GM18526 (cell line): Measurements from ENCODE around the gene TRAPPC6A.

Experiments
- POLR2A ChIP-seq: IDR thresholded peaks from 3 replicates; pipeline ENCODE4 v1.6.1; 2011; ENCODE audit not compliant: insufficient read length; ENCODE audit errors: extremely low read depth

TRAPPC6A gene

DNA sequence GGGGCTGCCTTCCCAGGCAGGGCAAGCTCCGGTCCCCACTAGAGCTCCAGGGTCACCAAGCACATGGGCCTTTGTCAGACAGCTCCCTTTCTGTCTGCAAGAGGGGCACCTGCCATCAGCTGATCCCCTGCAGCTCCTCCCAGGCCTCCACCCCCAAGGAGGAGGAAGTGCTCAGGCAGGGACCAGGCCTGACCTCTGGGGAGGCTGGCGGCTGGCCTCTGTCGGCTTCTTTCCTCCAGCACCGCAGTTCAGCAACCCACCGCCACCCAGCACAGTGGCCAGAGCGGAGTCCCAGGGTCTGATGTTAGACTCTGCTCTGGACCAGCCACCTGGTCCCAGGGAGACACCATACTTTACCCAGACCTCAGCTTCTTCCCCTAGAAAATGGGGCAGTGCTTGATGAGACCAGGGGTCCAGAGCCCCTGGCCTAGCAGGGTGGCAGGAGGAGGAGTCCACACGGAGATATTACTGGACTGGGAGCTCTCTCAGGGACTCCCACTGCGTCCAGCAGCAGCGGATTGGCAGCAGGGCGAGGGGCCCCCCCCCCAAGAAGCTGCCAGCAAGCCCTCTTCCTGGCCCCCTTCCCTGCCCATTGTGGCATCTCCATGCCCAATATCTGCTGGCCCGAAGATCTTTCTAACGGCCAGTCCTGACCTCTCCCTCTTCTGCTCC lies 41.4 kb downstream of the TRAPPC6A start:
- TF ChIP-seq POLR2A = no peak

DNA sequence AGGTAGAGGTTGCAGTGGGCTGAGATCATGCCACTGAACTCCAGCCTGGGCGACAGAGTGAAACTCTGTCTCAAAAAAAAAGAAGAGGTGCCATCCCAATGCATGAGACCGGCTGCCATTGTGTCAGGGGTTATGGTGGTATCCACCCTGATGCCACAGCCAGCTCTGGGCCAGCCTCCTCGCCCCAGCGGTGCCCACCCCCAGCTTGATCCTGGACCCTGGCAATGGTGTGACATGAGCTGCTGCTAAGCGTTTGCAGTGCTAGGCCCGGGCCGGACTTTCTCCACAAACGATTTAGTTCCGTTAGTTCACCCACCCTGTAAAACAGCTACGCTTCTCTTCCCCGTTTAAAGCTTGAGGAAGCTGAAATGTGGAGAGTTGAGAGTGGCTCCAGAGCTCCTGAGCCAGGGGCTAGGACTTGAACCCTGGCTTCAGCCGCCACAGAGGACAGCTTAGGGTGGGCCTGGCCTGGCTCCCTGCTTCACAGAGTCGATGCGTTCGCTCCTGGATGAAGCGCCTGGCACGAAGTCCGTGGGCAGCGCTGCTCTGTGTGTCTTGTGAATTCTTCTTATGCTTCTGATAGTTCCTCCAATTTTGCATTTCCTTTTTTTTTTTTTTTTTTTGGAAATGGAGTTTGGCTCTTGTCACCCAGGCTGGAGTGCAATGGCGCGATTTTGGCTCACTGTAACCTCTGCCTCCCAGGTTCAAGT lies 42.7 kb downstream of the TRAPPC6A start:
- no peak for TF ChIP-seq POLR2A

DNA sequence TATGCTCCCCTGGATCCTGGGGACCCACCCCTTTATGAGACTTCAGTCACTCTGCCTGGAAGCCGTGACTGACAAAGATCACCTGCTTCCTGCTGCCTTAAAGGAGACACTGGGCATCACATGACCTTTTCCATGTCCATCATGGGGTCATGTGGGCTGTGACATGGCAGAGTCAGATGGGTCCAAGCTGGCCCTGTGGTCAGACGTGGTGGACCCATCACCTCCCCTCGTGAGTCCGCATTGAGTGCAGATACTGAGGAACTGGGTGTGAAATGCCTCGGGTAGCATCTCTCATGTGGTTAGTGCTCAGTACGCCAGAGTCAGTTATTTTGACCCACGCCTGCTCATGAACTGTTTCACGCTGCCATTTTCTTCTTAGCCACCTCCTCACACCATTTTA lies 44.4 kb downstream of the TRAPPC6A start:
- TF ChIP-seq POLR2A = no peak

DNA sequence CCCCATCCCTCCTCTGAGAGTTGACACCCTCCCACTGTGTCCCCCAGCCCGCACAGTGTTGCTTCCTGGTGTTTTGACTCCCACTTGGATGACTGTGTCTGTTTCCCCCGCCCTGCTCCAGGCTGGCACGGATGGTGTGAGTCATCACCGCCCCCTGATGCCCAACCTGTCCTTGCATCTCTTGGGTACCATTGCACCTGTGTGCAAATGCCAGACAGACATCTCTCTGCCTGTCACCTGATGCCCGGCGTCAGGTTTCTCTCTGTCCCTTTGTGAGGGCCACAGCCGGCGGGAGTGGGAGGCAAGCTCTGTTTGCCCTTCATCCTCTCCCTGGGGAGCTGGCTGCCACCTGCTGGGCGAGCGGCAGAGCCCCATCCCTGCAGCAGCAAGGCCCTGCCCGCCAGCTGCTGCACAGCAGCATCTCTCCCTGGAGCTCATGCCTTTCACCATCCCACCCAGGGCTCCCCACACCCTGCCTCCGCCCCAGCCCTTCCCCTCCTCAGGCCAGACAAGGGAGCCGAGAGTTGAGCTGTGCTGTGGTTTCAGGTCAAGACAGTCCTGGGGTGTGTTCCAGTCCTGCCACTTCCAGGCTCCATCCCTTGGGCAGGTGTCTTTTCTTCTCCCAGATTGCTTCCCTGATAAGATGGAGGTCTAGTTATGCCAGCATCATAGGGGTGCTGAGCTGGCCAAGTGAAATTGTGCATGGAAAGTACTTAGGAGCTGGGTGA lies 47.0 kb downstream of the TRAPPC6A start:
- TF ChIP-seq POLR2A = no peak

DNA sequence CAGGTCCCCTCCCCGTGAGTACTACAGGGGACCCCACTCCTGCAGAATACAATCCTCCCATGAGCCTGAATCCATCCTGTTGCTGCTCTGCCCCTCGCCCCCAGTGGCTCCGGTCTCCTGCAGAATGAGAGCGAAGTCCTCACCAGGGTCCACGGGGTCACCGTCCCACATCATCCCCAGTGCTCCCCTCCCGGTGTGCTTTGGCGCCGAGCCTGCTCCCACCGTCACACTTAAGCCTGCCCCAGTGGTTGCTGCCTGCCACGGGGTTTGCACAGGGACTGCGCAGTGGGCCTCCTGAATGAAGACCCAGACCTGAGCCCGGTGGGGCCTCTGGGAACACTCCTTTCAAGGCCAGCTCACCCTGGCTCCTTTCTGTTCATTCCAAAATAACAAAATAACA lies 47.8 kb downstream of the TRAPPC6A start:
- TF ChIP-seq POLR2A = no peak

DNA sequence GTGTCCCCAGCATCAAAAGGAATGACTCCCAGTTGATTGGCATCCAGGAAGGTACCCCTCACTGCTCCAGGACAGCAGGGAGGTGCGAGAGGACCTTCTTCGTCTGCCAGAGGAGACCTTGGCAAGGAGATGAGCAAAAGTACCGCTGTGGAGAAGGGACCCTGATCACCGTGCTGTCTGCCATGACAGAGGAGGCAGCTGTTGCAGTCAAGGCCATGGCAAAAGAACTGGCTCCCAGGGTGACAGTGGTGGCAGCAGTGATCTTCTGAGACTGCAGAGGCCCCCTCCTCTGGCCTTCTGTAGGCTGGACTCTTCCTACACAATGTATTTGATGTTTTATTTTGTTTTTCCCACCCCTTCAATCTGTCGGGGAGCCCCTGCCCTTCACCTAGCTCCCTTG lies 49.2 kb downstream of the TRAPPC6A start:
- TF ChIP-seq POLR2A = no peak

DNA sequence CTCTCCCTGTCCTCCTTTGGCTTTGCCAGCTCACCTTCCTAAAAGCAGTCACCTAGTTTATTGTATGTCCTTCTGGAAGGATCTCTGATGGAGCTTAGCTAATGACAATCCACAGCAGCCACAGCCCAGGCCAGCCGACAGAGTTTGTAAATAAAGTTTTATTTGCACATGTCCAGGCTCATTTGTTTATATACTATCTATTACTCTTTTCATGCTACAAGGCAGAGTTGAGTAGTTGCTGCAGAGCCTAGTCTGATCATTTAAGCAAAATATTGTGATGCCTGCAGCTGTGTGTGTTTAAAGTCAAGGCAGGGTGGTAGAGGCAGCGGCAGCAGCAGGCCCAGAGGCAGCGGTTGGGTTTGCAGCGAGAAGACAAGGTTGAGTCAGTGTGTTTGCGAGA lies 49.9 kb downstream of the TRAPPC6A start:
- TF ChIP-seq POLR2A = no peak

DNA sequence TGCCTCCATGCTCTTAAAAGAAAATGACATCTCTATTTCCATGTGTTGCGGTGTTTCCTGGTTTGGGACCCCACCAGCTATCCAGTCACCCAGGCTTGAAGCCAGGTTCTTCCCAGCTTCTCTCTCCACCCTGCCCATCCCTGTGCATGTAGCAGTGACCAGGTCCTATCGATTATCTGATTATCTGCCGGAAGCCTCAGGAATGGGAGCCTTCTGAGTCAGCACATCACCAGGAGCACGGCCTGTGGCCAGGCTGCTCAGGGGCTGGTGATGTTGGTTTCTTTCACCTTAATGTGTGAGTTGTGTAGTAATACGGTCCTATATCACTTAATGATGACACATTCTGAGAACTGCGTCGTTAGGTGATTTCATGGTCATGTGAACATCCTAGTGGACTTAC lies 51.4 kb downstream of the TRAPPC6A start:
- no peak for TF ChIP-seq POLR2A

DNA sequence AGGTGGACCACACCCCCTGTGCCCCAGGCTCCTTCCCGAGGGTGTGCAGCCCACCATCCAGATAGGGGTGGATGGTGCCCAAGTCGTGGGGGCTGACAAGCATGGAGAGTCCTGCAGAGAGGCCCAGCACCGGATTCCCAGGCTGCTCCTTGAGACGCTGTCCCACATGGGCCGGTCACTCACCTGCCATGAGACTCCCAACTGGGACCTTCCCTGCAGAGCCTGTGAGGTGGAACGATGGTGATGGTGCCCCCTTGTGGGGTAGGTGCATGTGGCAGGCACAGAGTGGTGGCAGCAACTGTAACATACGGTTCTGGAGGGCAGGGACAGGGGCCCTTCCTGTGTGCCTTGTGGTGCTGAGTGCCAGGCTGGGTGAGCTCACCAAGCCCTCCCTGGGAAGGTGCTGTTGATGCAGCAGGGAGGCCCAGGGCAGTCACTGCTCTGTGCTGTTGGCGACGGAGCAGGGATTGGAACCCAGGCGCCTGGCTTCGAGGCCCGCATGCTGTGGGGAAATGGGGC lies 52.0 kb downstream of the TRAPPC6A start:
- no peak for TF ChIP-seq POLR2A

DNA sequence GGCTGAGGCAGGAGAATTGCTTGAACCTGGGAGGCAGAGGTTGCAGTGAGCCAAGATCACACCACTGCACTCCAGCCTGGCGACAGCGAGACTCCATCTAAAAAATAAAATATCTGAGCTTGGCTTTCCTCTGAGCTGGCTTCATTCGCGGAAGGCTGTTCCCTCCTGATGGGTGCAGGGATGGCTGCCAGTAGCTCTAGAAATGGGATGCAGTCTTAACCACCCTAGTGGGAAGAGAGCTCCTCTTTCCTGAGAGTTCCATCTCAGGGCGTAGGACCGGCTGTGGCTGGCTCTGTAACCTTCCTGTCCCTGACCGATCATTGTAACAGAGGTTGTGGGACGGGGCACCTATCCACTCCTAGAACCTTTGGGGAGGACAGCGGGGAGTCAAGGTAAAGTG lies 52.7 kb downstream of the TRAPPC6A start:
- TF ChIP-seq POLR2A = no peak

DNA sequence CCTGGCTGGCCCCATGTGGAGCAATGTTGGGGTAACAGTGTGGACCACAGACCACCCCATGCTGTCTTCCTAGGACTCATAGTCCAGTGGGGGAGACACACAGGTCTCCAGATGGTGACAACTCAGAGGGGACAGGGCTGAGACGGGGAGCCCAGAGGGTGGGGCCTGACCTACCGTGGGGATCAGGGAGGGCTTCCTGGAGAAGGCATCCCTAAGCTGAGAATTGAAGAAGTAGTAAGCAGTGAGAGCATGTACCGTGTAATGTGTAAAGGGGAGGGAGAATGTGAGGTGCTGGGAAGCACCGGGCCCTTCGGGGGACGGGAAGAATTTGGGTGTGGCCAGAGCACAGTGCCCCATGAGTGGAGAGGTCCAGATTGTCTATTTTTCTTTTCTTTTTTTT lies 54.0 kb downstream of the TRAPPC6A start:
- no peak for TF ChIP-seq POLR2A

DNA sequence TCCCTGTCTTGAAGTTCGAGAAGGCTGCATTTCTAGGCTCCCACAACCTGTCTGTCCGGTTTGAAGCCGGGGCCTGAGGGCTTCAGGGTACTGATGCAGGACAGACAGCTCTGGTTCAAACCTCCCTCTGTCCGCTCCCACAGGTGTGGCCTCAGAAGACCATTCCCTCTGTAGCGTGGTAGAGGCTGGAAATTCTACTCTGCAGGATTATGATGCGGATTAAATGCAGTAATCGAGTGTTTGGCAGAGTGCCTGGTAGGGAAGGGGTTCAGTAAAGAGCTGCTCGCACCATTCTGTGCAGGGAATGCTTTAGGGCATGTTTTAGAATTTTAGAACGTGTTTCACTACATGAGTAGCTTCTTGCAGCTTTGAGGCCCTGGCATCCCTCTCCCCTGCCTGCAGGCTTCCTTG lies 54.6 kb downstream of the TRAPPC6A start:
- no peak for TF ChIP-seq POLR2A

DNA sequence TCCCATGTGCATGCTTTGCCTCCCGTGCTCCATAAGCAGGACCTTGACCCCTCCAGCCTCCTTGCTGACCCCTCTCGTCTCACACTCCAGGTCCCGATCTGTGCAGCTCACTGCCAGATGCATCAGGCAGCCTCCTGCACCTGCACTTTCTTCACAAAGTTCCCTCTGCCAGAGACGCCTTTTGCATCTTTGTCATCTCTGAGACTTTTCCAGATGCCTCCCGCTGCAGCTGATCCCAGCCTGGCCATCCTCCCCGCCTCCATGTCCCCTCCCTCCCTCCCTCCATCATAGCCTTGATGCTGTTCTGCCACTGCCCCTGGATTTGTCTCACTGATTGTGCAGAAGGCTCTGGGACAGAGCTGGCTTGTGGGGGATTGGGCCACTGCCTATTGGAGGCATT lies 55.2 kb downstream of the TRAPPC6A start:
- no peak for TF ChIP-seq POLR2A

DNA sequence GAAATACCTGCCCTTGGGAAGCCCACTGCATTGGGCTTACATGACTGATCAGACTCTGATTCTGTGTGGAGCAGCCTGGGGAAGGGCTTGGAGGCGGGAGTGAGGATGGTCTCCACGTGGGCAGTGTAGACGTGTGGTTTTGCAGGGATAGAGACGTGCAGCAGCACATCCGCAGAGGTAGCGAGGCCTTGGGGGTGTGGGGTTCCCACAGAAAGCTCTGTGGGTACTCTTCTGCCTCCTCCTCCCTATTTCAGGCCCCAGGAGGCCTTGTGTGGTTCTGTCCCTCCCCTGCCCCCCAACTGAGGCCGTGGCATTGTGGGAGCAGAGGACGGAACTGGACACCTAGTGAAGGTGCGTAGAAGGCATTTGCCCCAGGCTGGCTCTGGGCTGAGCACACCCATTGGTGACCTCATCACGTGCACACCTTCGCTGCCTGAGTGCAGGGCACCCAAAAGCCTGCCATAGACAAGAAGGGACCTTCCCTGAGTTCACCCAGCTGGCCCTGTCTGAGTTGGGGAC lies 56.2 kb downstream of the TRAPPC6A start:
- TF ChIP-seq POLR2A = no peak

DNA sequence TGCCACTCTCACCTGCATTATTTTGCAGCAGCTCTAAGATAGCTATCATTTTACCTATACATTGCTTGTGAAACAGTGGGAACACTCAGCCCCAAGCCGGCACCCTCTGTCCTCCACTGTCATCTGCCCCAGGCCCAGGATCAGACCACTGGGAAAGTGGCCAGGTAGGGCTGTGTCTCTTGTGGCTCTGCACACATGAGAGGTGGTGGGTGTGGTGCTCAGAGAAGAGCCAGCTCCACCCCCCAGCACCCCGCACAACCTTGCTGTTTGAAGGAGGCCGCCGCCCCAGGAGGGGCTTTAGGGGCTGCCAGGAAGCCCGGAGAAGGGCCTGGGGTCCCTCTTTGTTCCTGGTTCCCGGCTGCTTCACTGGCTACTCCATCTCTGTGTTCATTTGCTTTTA lies 58.5 kb downstream of the TRAPPC6A start:
- TF ChIP-seq POLR2A = no peak

DNA sequence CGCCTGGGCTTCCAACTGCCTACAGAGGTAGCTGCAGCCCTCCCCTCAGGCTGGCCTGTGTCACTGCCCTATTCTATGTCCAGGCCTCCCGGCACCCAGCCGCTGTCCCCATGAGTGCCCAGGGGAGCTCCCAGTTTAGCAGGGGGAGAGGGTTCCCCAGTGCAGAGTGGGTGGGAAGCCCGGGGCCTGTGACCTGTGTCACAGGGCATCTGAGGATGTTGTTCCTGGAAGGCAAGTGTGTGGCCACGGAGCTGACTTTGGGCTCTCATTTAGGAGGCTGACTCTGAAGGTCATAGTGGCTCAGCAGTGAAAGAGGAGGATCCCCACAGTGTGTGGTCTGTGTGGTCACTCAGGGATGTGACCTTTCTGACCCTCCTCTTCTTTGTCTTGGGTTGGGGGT lies 59.9 kb downstream of the TRAPPC6A start:
- no peak for TF ChIP-seq POLR2A
